Fibroblast of skin of right biceps (primary cell): ENCODE data around the gene NFX1.
"Not testable (repeated sequence)": the region's sequence is repeated elsewhere in the genome, so short reads cannot be mapped to it uniquely, and the experiment has no call there.

ENCODE experiments used
- DNase-seq: peaks from one replicate; pipeline ENCODE4 v3.0.0-alpha.2; 2013

NFX1 gene

GRCh38 chr9:33366979-33367480, 76.7 kb downstream of the NFX1 start:
- no peak for DNase-seq

GRCh38 chr9:33372900-33373299, 82.6 kb downstream of the NFX1 start:
- no peak for DNase-seq

DNA sequence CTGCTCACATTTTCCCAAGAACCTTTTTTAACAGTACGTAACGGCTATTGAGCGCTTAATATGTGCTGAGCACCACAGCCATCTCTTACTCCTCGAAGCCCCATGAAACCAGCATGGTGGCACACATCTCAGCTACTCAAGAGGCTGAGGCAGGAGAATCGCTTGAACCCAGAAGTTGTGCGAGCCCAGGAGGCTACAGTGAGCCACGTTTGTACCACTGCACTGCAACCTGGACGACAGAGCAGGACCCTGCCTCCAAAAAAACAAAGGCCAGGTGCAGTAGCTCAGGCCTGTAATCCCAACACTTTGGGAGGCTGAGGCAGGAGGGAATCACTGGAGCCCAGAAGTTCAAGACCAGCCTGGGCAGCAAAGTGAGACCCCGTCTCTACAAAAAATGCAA, 83.9 kb downstream of the NFX1 start:
- no peak for DNase-seq

DNA sequence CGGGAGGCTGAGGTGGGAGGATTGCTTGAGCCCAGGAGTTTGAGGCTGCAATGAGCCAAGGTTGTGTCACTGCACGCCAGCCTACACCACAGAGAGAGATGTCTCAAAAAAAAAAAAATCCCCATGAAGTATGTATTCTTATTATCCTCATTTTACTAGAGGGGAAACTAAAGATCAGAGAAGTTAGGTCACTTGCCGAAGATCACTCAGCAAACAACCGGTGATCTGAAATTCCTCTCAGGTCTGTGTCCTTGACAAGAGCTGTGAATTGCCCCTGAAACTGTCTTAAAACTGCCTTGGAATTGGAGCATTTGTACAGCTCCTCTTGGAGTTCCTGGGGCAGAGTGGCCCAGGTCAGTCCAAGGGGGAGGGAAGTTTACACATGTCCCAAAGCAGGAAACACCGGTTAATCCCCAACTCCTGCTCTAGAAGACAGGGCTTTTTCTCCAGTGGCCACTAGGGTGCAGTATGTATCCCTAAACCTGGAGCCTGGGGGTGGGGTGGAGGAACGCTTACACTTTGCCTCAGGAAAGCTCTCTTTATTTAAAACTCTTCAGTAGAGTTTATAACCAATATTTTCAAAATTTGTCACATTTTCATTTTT, 84.4 kb downstream of the NFX1 start:
- DNase-seq: peak; percentile 72

- DNase-seq: peak; percentile 38
Measured at GRCh38 chr9:33375238-33375840, 85.0 kb downstream of the NFX1 start.

GRCh38 chr9:33375841-33376321, 85.6 kb downstream of the NFX1 start:
- no peak for DNase-seq

GRCh38 chr9:33377089-33377715, 86.9 kb downstream of the NFX1 start:
- no peak for DNase-seq

DNA sequence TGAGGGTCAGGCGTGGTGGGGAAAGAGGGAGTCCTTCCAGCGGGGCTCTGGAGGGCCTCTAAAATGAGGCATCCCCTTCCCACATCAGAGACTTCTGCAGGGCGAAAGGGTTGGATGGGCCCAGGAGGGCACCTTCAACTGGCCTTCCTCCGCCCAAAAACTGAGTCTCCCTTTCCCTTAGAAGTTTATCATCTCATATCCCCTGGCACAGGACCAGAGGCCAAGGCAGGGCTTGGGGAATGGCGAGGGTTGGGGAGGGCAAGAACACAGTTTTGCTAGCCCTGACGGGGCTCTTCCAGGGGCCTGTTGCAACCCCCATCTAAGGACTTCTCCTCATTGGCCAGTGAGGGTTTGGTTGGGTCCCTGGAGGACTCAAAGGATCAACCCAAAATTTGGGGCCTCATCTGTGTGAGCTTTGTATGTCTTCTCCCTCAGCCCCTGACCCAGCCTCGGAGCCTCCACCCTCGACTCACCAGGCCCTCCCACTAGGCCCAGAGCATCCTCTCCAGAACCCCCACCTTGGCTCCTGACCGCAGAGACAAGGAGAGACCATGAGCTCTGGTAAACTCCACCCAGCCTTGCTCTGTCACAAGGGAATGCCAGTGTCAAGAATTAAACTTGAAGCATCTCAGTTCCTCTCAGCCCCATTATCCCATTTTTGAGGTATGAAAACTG, 87.9 kb downstream of the NFX1 start:
- DNase-seq: no peak

- DNase-seq: no peak
Measured at GRCh38 chr9:33379666-33380389, 89.5 kb downstream of the NFX1 start.

DNA sequence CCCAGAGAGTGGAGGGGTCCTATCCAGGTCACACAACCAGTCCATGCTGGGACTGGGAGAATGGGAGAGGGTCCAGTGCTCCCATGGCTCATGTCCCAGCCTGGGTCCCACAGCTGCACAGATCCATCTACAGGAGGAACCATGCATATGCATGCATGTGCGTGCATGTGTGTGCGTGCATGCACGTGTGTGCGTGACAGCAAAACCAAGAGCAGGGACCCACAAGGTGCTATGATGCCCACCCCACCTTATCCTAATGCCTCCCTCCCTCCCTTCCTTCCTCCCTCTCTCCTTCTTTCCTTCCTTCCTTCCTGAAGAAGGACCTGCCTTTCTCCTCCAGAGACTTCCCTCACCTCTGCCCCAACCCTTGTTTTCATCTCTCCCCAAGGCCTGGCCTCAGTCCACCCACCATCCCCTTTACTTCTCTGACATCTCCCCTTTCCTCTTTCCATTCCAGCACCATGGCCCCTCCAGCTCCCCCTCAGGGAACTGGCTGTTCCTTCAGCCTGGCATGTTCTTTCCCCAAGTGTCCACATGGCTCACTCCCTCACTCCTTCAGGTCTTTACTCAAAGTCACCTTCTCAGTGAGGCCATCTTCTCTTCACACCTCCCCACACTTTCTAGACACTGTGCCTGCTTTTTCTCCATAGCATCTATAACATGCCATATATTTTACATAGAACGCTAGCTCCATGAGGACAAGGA, 90.2 kb downstream of the NFX1 start:
- no peak for DNase-seq

DNA sequence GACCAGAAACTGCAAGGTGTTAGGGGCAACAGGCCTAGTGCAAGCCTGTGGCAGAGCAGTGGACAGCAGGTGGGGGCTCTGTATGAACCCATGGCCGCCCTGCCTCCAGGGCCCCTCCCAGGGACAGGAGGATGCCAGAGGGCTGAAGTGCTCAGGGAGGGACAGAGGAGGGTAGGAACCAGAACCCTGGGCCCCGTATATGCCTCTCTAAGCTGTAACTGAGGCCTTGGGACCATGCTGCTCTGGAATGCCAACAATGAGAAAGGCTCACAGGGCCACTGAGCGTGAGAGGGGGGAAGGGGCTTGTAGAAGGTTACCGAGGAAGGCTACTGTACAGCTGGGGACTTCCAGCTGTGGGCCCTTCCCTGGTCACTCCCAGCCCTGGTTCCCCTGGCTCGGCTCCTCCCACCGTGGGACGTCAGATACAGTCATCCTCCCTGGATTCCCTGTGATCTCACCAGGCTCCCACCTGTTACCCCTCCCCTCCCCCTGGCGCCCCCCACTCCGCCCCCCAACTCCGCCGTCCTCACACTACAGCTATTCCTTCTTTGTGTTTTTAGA, 91.0 kb downstream of the NFX1 start:
- DNase-seq: peak; percentile 2

DNA sequence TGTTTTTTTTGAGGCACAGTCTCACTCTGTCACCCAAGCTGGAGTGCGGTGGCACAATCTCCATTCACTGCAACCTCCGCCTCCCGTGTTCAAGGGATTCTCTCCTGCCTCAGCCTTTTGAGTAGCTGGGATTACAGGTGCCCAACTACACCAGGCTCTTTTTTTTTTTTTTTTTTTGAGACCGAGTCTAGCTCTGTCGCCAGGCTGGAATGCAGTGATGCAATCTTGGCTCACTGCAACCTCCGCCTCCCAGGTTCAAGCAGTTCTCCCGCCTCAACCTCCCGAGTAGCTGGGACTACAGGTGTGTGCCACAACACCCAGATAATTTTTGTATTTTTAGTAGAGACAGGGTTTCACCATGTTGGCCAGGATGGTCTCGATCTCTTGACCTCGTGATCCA, 92.1 kb downstream of the NFX1 start:
- DNase-seq: peak; percentile 7

DNA sequence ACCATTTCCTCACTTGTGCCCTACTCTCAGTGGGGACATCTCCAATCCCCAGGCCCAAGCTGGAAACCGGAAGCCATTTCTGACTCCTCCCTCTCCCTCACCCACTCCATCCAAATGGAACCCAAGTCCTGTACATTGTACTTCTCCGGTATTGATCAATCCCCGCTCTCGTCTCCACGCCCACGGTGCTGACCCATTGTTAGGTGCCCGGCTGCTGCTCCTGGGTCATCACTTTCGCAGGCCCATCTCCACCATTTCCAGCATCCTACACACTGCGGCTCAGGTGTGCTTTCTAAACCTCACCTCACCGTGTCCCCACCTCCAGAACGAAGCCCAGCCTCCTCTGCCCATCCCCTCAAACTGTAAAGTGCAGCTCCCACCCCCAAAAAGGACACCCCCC, 93.1 kb downstream of the NFX1 start:
- DNase-seq: not testable (repeated sequence)

- not testable (repeated sequence) for DNase-seq
Measured at GRCh38 chr9:33385536-33385935, 95.2 kb downstream of the NFX1 start.

DNA sequence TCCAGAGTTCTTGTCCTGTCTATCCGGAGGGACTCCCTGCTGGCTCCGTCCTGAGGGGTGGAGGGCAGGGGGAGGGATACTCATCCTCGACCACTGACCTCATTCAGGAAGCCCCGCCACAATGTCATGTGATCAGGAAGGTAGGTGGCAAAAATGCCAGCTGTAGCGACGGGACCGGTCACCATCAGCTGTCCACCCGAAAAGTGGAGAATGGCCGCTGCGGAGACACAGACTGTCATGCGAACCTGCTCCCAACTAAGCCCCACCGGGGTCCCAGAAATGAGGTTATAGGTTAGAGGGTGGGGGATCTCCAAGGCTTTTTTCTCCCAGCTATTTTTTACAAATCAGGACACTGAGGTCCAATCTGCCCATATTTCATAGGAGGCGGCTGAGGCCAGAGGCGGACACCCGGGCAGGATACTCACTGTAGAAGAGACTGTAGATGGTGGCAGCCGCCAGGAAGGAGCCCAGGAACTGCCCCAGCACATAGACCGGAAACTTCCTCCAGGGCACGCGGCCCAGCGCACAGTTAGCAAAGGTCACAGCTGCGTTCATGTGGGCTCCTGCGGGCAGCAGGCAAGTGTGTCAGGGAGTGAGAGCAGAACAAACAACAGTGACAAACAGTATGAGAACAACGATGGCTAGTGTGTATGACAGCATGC, 95.8 kb downstream of the NFX1 start:
- DNase-seq: not testable (repeated sequence)

DNA sequence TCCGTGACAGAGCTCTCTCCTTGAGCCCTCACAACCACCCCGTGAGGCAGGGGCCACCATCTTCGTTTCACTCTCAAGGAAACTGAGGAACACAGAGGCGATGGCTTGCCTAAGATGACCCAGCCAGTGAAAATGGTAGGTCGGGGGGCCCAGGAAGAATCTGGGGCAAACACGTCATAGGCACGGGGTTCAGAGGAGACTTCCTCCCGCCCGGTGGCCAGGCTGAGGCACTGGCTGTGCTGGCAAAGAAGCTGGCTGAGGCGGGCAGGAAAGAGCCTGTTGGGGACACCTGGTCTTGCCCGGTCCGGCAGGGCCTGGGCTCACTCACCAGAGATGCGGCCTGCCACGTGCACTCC, 96.3 kb downstream of the NFX1 start:
- not testable (repeated sequence) for DNase-seq

- not testable (repeated sequence) for DNase-seq
Measured at GRCh38 chr9:33386998-33387397, 96.7 kb downstream of the NFX1 start.

DNA sequence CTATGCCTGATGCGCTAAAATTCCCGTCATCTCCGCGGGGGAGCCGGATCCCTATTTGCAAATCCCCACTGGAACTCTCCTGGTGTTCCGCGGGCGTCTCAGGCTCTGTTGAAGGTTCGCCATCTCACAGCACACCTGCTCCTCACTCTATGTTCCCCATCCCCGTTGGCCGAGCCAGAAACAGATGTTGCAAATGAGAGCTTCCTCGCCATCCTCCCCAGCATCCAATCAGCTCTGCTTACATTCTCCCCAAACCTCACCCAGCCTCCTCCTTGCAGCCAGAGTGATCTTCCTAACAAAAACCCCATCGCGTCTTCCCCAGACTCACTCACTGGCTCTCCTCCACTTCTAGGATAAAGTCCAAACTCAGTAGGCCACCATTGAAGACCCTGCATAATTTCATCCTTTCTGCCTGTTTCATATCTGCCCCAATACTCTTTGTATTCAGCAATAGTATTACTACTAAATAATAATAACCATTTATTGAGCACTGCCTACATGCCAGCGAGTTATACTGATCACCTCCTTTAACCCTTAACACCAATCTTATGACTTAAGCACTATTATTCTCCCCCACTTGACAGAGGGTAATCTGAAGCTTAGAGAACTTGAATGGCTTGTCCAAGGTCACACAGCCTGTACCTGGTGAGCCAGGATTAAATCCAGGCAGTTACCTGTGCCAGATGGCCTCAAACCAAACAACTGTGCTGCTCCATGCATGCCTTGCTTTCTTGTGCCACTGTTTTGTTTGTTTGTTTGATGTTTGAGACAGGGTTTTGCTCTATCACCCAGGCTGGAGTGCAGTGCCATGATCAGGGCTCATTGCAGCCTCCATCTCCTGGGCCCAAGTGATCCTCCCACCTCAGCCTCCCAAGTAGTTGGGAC, 98.0 kb downstream of the NFX1 start:
- DNase-seq: no peak

GRCh38 chr9:33391111-33391771, 100.9 kb downstream of the NFX1 start:
- DNase-seq: peak; percentile 82

- not testable (repeated sequence) for DNase-seq
Measured at GRCh38 chr9:33392591-33393021, 102.3 kb downstream of the NFX1 start.
